DMS 273 (cell line): ENCODE data around the gene FIZ1.
"Not testable (repeated sequence)": the region's sequence is repeated elsewhere in the genome, so short reads cannot be mapped to it uniquely, and the experiment has no call there.

Experiments
- DNase-seq: peaks from one replicate; lab custom pipeline; 2025; ENCODE audit not compliant: unreplicated experiment; lab: John Stamatoyannopoulos, UW

Gene FIZ1

GRCh38 chr19:55578761-55579747, 20.3 kb downstream of the FIZ1 start:
- no peak for DNase-seq

- no peak for DNase-seq
These were observed 21.1 kb downstream of the FIZ1 start for GRCh38 chr19:55578031-55578760.

GRCh38 chr19:55576746-55577145, 22.6 kb downstream of the FIZ1 start:
- DNase-seq = no peak

- not testable (repeated sequence) for DNase-seq
These were observed 25.4 kb downstream of the FIZ1 start for GRCh38 chr19:55573929-55574328.

GRCh38 chr19:55569477-55569876, 29.8 kb downstream of the FIZ1 start:
- DNase-seq = not testable (repeated sequence)

GRCh38 chr19:55567708-55568328, 31.5 kb downstream of the FIZ1 start:
- DNase-seq = no peak

- no peak for DNase-seq
These were observed 32.5 kb downstream of the FIZ1 start for GRCh38 chr19:55566823-55567222.

GRCh38 chr19:55563261-55563690, 36.0 kb downstream of the FIZ1 start:
- DNase-seq = peak; percentile 77

GRCh38 chr19:55559684-55560083, 39.6 kb downstream of the FIZ1 start:
- no peak for DNase-seq

- no peak for DNase-seq
These were observed 44.6 kb downstream of the FIZ1 start for GRCh38 chr19:55554741-55555152.

- DNase-seq = no peak
These were observed 45.0 kb downstream of the FIZ1 start for GRCh38 chr19:55554302-55554701.

- DNase-seq = no peak
These were observed 45.8 kb downstream of the FIZ1 start for GRCh38 chr19:55553217-55554182.

GRCh38 chr19:55552620-55553019, 46.7 kb downstream of the FIZ1 start:
- no peak for DNase-seq

- DNase-seq = no peak
These were observed 47.1 kb downstream of the FIZ1 start for GRCh38 chr19:55552206-55552605.

GRCh38 chr19:55550321-55550650, 49.0 kb downstream of the FIZ1 start:
- no peak for DNase-seq

- DNase-seq = peak; percentile 58
These were observed 49.6 kb downstream of the FIZ1 start for GRCh38 chr19:55549500-55550320.

- no peak for DNase-seq
These were observed 52.3 kb downstream of the FIZ1 start for GRCh38 chr19:55546822-55547614.

- DNase-seq = no peak
These were observed 53.3 kb downstream of the FIZ1 start for GRCh38 chr19:55546011-55546410.

- DNase-seq = no peak
These were observed 53.9 kb downstream of the FIZ1 start, which contains the start of gene SBK3 for GRCh38 chr19:55545443-55545842. TSS of gene SBK3 (minus strand) at chr19:55545543. CDS start at chr19:55545543, 0 bp downstream.
